GM19438 (cell line): ENCODE data around the gene GPR65.

Experiments used
- ATAC-seq: cut with Tn5 transposase; IDR thresholded peaks from one replicate; pipeline ENCODE4 v1.9.1; 2021; ENCODE audit warnings: low read depth; ENCODE audit not compliant: unreplicated experiment

Gene GPR65

GRCh38 chr14:88036422-88036821 is 31.5 kb downstream of the GPR65 start:
- ATAC-seq = no peak

GRCh38 chr14:88037325-88037724 is 32.4 kb downstream of the GPR65 start:
- ATAC-seq = no peak

DNA sequence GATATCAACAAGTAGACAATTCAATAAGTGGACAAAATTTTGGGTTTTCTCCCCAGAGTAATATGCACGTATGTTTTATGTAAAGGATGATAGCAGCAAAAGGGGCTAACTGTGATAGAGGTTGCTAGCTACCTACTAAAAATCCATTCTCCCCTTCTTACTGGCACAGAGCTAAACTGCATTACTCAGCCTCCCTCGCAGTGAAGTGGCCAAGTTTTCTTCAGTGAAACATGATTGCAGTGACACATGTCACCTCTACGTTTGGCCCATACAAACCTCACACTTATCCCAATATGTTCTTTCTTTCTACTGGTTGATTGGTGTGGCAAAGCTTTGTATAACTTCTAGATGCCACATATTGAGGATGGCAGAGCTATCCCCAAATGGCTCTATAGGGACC is 34.3 kb downstream of the GPR65 start:
- ATAC-seq = no peak

DNA sequence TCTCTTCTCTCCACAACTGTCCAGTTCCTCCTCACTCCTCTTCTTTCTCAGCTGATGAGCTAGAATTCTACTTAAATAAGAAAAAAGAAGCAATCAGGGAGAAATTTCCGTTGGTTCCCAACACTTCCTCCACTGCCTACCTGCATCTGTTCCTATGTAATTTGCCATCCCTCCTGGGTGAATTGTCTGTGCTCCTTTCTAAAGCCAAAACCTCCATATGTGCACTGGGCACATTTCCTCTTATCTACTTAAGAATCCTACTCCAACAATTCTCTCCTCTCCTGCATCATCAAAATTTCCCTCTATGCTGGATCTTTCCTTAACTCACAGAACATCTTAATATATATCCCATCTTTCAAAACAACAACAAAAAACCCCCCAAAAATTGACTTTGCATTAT is 35.2 kb downstream of the GPR65 start:
- no peak for ATAC-seq

GRCh38 chr14:88043529-88044443 is 38.9 kb downstream of the GPR65 start:
- ATAC-seq = no peak

GRCh38 chr14:88044444-88044758 is 39.5 kb downstream of the GPR65 start:
- no peak for ATAC-seq

GRCh38 chr14:88044776-88045446 is 40.0 kb downstream of the GPR65 start:
- no peak for ATAC-seq

DNA sequence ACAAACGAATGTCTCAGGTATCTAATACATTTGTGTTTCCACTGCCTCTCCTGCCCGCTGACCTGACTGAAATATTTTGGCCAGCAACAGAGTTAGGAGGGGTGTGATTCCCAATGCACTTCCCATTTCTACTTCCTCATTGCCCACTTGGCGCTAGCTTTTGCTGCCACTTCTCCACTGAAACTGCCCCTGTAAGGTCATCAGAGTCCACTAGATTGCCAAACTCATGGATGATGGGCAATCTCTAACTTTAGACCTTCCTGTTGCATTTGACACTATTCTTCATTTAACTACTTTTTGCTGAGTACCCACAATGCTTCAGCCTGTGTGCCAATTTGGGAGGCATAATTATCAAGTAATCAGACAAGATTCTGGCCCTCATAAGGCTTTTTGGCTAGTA is 40.8 kb downstream of the GPR65 start:
- no peak for ATAC-seq

GRCh38 chr14:88048351-88048750 is 43.4 kb downstream of the GPR65 start:
- no peak for ATAC-seq

DNA sequence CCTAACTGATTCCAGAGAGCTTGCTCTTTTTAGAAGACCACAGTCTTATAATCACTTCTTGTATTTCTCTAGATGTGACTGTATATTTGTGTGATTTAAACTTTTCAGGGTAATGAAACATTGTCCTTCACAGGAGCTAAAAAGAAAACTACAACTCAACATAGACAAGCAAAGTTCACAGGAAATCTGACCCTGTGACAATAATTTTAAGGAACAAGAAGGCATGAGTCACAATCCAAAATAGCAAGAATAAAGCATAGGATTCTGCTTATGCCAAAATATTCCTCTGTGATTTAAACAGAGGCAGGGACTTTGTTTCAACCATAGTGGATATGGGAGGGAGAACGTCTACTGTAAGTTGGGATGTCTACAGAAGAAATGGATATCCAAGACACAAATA is 44.3 kb downstream of the GPR65 start:
- no peak for ATAC-seq

DNA sequence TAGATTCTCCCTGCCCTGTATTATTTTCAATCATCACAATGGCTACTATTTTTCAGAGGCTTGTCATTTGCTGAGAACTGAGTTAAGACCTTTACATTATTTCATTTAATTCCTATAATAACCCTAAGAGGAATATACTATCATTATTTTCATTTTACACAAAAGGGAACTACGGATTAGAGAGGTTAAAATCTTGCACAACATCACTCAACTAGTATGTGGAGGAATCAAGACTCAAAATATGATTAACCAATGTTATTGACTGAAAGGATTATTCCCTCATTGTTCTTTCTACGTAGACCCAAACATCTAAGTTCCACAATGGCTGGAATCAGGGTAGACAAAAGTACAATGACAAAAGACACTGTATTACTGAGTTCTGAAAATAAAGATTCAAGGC is 45.0 kb downstream of the GPR65 start:
- ATAC-seq = no peak

GRCh38 chr14:88060576-88060975 is 55.6 kb downstream of the GPR65 start:
- ATAC-seq = no peak

GRCh38 chr14:88063811-88064210 is 58.9 kb downstream of the GPR65 start:
- ATAC-seq = no peak
